ENCODE data around the gene MICAL2. TPM values are rescaled to one million over a fixed set of nuclear protein-coding genes. Genes with fewer than 3 reads are reported as not detected.

MICAL2 gene
- total RNA-seq, 2 donors from 2014 or later: 1.5 to 1.9 TPM

DNA sequence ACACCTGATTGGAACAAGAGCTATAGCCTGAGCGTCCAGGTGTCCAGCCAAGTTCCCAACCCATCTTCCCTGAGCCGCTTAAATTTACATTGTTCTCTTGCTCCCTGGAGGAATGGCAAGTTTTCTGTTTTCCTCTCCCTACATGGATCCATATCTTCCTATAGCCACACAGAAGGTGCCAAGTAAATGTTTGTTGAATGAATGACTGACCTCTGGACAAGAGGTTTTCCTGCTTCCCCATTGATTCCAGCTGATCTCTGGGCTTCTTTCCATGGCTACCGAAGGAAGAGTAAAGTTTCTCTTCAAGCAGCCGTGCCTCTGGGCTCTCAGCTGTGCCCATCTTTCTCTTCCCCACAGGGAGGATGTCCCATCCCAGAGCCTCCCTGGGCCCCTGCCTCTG lies 107.5 kb downstream of the MICAL2 start:
- TF ChIP-seq, protein P1, sequence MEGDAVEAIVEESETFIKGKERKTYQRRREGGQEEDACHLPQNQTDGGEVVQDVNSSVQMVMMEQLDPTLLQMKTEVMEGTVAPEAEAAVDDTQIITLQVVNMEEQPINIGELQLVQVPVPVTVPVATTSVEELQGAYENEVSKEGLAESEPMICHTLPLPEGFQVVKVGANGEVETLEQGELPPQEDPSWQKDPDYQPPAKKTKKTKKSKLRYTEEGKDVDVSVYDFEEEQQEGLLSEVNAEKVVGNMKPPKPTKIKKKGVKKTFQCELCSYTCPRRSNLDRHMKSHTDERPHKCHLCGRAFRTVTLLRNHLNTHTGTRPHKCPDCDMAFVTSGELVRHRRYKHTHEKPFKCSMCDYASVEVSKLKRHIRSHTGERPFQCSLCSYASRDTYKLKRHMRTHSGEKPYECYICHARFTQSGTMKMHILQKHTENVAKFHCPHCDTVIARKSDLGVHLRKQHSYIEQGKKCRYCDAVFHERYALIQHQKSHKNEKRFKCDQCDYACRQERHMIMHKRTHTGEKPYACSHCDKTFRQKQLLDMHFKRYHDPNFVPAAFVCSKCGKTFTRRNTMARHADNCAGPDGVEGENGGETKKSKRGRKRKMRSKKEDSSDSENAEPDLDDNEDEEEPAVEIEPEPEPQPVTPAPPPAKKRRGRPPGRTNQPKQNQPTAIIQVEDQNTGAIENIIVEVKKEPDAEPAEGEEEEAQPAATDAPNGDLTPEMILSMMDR (conservative IDR thresholded peaks at IDR 0.05): no peak
- Mint-ChIP-seq H3K27ac (no peak overlapping the region), H3K27me3 (ENCODE audit: insufficient read depth) (no peaks in the 10 kb centered on the region), H3K9me3 (no peaks in the 10 kb centered on the region), H3K36me3 (ENCODE audit: low read depth) (no peaks in the 10 kb centered on the region), H3K4me3 (no peak overlapping the region), H3K4me1 (peaks cover 21% of the 10 kb centered on the region)
- no peaks in the 10 kb centered on the region for H3K9me3 ChIP-seq (ENCODE audit: control insufficient read depth, low read length)
- no peaks in the 10 kb centered on the region for H3K27me3 ChIP-seq (ENCODE audit: control insufficient read depth, insufficient read depth, low read length, poor library complexity, severe bottlenecking)
- WGBS, 2 experiments (ENCODE audit: insufficient coverage in 1 of 2, insufficient read length in 1 of 2): 92 to 100% methylated on average over 4 of the region's 4 CpGs
- H3K9ac ChIP-seq (ENCODE audit: extremely low read depth, low read length, poor library complexity, severe bottlenecking): no peak overlapping the region
- H3K27ac ChIP-seq (ENCODE audit: low read depth, low read length): no peak overlapping the region
- no peaks in the 10 kb centered on the region for H3K36me3 ChIP-seq (ENCODE audit: control insufficient read depth, insufficient read depth, low read length)
- H3K4me1 ChIP-seq (ENCODE audit: control insufficient read depth, insufficient read depth, low read length): peaks cover 6% of the 10 kb centered on the region
- no peak overlapping the region for H3K4me3 ChIP-seq (ENCODE audit: low read length)
- DNase-seq: no peak

DNA sequence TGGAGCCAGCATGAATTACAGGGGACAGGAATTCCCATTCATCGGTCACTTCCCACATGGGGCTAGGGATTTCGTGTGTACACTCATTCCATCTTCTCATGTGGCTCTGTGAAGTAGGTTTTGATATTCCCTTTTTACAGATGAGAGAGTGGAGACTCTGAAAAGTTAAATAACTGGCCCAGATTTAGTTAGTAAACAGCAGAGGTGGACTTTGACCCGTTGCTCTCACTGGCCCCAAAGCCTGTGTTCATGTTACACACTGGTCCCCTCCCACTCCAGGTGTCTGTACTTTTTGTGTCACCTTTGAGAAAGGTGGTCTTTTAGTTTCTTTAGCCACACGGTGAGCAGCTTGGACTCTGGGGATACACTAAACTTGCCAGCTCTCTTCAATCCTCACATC lies 108.5 kb downstream of the MICAL2 start:
- no peaks in the 10 kb centered on the region for H3K36me3 Mint-ChIP-seq (ENCODE audit: low read depth)
- no peaks in the 10 kb centered on the region for H3K27me3 Mint-ChIP-seq (ENCODE audit: insufficient read depth)
- Histone ChIP-seq H3K9me3 (ENCODE audit: control insufficient read depth, low read length) (no peaks in the 10 kb centered on the region), H3K4me3 (ENCODE audit: low read length) (no peak overlapping the region), H3K4me1 (ENCODE audit: control insufficient read depth, insufficient read depth, low read length) (peaks cover 6% of the 10 kb centered on the region), H3K9ac (ENCODE audit: extremely low read depth, low read length, poor library complexity, severe bottlenecking) (no peak overlapping the region), H3K27me3 (ENCODE audit: control insufficient read depth, insufficient read depth, low read length, poor library complexity, severe bottlenecking) (no peaks in the 10 kb centered on the region), H3K27ac (ENCODE audit: low read depth, low read length) (no peak overlapping the region), H3K36me3 (ENCODE audit: control insufficient read depth, insufficient read depth, low read length) (no peaks in the 10 kb centered on the region)
- 84 to 88% methylated on average over 4 of the region's 4 CpGs for WGBS, 2 experiments (ENCODE audit: insufficient coverage in 1 of 2, insufficient read length in 1 of 2)
- TF ChIP-seq, protein P1 (conservative IDR thresholded peaks at IDR 0.05): no peak
- no peaks in the 10 kb centered on the region for H3K9me3 Mint-ChIP-seq
- no peak for DNase-seq
- peaks cover 21% of the 10 kb centered on the region for H3K4me1 Mint-ChIP-seq
- no peak overlapping the region for H3K4me3 Mint-ChIP-seq
- H3K27ac Mint-ChIP-seq: no peak overlapping the region

DNA sequence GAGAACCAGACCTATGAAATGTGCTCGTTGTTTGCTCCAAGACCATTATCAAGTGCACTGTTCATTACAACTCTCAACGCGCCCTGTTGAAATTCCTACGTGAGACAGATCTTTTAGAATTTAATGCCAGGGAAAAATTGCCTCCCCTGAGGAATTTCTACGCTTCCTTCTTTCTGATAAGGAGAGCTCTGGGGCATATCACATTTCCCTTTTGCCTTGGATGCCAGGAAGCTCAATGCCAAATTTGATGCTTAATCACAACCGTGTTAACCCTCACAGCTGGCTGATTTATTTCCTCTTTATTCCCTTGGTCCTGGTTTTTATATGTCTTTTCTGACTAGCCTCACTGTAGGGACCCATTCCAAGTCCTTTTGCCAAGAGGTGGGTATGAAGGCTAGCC lies 109.4 kb downstream of the MICAL2 start:
- no peaks in the 10 kb centered on the region for H3K9me3 Mint-ChIP-seq
- peaks cover 17% of the 10 kb centered on the region for H3K4me1 Mint-ChIP-seq
- no peaks in the 10 kb centered on the region for H3K36me3 Mint-ChIP-seq (ENCODE audit: low read depth)
- H3K4me1 ChIP-seq (ENCODE audit: control insufficient read depth, insufficient read depth, low read length): peaks cover 6% of the 10 kb centered on the region
- H3K4me3 Mint-ChIP-seq: no peak overlapping the region
- no peaks in the 10 kb centered on the region for H3K9me3 ChIP-seq (ENCODE audit: control insufficient read depth, low read length)
- H3K36me3 ChIP-seq (ENCODE audit: control insufficient read depth, insufficient read depth, low read length): no peaks in the 10 kb centered on the region
- no peaks in the 10 kb centered on the region for H3K27me3 Mint-ChIP-seq (ENCODE audit: insufficient read depth)
- H3K9ac ChIP-seq (ENCODE audit: extremely low read depth, low read length, poor library complexity, severe bottlenecking): no peak overlapping the region
- DNase-seq: no peak
- H3K27ac Mint-ChIP-seq: no peak overlapping the region
- no peaks in the 10 kb centered on the region for H3K27me3 ChIP-seq (ENCODE audit: control insufficient read depth, insufficient read depth, low read length, poor library complexity, severe bottlenecking)
- WGBS, 2 experiments (ENCODE audit: insufficient coverage in 1 of 2, insufficient read length in 1 of 2): 92 to 94% methylated on average over 5 to 6 of the region's 6 CpGs
- no peak overlapping the region for H3K4me3 ChIP-seq (ENCODE audit: low read length)
- H3K27ac ChIP-seq (ENCODE audit: low read depth, low read length): no peak overlapping the region
- TF ChIP-seq, protein P1 (conservative IDR thresholded peaks at IDR 0.05): no peak
